ENCODE data around the gene HHATL. TPM values are rescaled to one million over a fixed set of nuclear protein-coding genes. Genes with fewer than 3 reads are reported as not detected.

HHATL gene
- total RNA-seq, 1 donor from 2014 or later: not detected

GRCh38 chr3:42688487-42689420 is 13.8 kb downstream of the HHATL start:
- no peak for DNase-seq (ENCODE audit: low spot score, unreplicated experiment)
- Mint-ChIP-seq H3K9me3 (ENCODE audit: low read depth) (no peaks in the 10 kb centered on the region), H3K4me3 (ENCODE audit: low read depth) (no peak overlapping the region), H3K4me1 (ENCODE audit: low read depth) (no peaks in the 10 kb centered on the region), H3K36me3 (ENCODE audit: insufficient read depth) (no peaks in the 10 kb centered on the region), H3K27me3 (peaks cover 14% of the 10 kb centered on the region), H3K27ac (no peak overlapping the region)
- TF ChIP-seq, protein P1, sequence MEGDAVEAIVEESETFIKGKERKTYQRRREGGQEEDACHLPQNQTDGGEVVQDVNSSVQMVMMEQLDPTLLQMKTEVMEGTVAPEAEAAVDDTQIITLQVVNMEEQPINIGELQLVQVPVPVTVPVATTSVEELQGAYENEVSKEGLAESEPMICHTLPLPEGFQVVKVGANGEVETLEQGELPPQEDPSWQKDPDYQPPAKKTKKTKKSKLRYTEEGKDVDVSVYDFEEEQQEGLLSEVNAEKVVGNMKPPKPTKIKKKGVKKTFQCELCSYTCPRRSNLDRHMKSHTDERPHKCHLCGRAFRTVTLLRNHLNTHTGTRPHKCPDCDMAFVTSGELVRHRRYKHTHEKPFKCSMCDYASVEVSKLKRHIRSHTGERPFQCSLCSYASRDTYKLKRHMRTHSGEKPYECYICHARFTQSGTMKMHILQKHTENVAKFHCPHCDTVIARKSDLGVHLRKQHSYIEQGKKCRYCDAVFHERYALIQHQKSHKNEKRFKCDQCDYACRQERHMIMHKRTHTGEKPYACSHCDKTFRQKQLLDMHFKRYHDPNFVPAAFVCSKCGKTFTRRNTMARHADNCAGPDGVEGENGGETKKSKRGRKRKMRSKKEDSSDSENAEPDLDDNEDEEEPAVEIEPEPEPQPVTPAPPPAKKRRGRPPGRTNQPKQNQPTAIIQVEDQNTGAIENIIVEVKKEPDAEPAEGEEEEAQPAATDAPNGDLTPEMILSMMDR (IDR thresholded peaks at IDR 0.05; ENCODE audit: unreplicated experiment): no peak

- Mint-ChIP-seq H3K9me3 (ENCODE audit: low read depth) (no peaks in the 10 kb centered on the region), H3K4me3 (ENCODE audit: low read depth) (no peak overlapping the region), H3K27me3 (peaks cover 15% of the 10 kb centered on the region), H3K27ac (no peak overlapping the region), H3K36me3 (ENCODE audit: insufficient read depth) (no peaks in the 10 kb centered on the region), H3K4me1 (ENCODE audit: low read depth) (no peaks in the 10 kb centered on the region)
- DNase-seq (ENCODE audit: low spot score, unreplicated experiment): no peak
- TF ChIP-seq, protein P1 (IDR thresholded peaks at IDR 0.05; ENCODE audit: unreplicated experiment): no peak
These were observed 14.6 kb downstream of the HHATL start for GRCh38 chr3:42688016-42688415.

GRCh38 chr3:42686832-42687650 is 15.6 kb downstream of the HHATL start:
- H3K27me3 Mint-ChIP-seq: peaks cover 19% of the 10 kb centered on the region
- no peak overlapping the region for H3K27ac Mint-ChIP-seq
- no peaks in the 10 kb centered on the region for H3K36me3 Mint-ChIP-seq (ENCODE audit: insufficient read depth)
- no peaks in the 10 kb centered on the region for H3K9me3 Mint-ChIP-seq (ENCODE audit: low read depth)
- TF ChIP-seq, protein P1 (IDR thresholded peaks at IDR 0.05; ENCODE audit: unreplicated experiment): no peak
- no peaks in the 10 kb centered on the region for H3K4me1 Mint-ChIP-seq (ENCODE audit: low read depth)
- H3K4me3 Mint-ChIP-seq (ENCODE audit: low read depth): no peak overlapping the region
- no peak for DNase-seq (ENCODE audit: low spot score, unreplicated experiment)

DNA sequence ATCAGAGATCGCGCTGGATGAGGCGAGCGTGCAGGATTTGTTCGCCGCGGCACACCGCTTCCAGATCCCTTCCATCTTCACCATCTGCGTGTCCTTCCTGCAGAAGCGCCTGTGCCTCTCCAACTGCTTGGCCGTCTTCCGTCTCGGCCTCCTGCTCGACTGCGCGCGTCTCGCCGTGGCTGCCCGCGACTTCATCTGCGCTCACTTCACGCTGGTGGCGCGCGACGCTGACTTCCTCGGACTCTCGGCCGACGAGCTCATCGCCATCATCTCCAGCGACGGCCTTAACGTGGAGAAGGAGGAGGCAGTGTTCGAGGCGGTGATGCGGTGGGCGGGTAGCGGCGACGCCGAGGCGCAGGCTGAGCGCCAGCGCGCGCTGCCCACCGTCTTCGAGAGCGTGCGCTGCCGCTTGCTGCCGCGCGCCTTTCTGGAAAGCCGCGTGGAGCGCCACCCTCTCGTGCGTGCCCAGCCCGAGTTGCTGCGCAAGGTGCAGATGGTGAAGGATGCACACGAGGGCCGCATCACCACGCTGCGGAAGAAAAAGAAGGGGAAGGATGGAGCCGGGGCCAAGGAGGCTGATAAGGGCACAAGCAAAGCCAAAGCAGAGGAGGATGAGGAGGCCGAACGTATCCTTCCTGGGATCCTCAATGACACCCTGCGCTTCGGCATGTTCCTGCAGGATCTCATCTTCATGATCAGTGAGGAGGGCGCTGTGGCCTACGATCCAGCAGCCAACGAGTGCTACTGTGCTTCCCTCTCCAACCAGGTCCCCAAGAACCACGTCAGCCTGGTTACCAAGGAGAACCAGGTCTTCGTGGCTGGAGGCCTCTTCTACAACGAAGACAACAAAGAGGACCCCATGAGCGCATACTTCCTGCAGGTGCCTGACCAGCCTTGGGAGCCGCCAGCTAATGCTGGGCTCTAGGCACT is 16.4 kb downstream of the HHATL start:
- DNase-seq (ENCODE audit: low spot score, unreplicated experiment): no peak
- no peaks in the 10 kb centered on the region for H3K9me3 Mint-ChIP-seq (ENCODE audit: low read depth)
- TF ChIP-seq, protein P1 (IDR thresholded peaks at IDR 0.05; ENCODE audit: unreplicated experiment): no peak
- no peak overlapping the region for H3K4me3 Mint-ChIP-seq (ENCODE audit: low read depth)
- H3K4me1 Mint-ChIP-seq (ENCODE audit: low read depth): no peaks in the 10 kb centered on the region
- H3K27me3 Mint-ChIP-seq: peaks cover 22% of the 10 kb centered on the region
- H3K27ac Mint-ChIP-seq: no peak overlapping the region
- no peaks in the 10 kb centered on the region for H3K36me3 Mint-ChIP-seq (ENCODE audit: insufficient read depth)

Data from progenitor cell of endocrine pancreas (in vitro differentiated cells).